Measurements from ENCODE around the gene CBFA2T2.
"Not testable (repeated sequence)": the region's sequence is repeated elsewhere in the genome, so short reads cannot be mapped to it uniquely, and the experiment has no call there.

CBFA2T2 gene

DNA sequence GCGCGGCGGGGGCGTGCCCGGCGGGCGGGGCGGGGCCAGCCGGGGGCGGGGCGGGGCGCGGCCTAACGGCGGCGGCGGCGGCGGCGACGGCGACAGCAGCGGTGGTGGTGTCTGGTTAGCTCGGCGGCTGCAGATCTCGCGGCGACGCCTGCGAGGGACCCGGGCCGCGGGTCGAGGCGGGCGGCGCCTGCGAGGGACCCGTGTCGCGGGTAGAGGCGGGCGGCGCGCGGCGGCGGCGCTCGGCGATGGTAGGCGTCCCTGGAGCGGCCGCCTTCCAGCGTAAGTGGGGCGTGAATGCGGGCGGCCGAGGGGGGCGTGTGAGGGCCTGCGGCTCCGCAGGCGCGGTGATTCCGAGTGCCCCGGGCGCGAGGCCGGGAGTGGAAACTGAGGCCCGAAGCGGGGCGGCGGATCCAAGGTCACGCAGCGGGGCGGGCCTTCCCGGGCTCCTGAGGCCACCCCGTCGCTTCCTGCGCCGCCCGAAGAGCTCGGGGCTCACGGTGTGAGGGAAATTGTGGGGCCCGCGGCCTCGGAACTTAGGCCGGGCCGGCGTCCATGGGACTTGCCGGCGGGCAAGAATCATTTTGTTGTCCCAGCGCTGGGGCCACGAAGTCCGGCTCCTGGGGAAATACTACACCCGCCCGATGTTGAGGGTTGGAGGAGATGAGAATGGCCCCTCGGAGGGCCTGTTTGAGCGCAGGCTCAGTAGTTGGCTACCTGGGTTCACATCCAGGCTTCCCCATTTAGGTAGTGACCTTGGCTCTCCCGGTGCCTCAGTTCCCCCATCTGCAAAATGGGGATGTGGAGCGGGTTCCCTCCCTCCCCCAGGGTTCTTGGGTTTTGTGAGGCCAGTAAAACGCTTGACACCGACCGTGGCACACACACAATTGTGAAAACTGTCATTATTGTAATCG lies at the start of gene CBFA2T2:
Gene CBFA2T2 (plus strand): TSS at position 74 of the 911 bp plus-strand sequence. CDS start 172 bp downstream, at position 246.
- in situ Hi-C loops (cut with HindIII; ENCODE audit: low sequenced_read_pairs), result no loop called here

- in situ Hi-C loops (cut with HindIII; ENCODE audit: low sequenced_read_pairs), result not testable (repeated sequence)
These were observed 49.3 kb upstream of the CBFA2T2 start for GRCh38 chr20:33440562-33440961.

DNA sequence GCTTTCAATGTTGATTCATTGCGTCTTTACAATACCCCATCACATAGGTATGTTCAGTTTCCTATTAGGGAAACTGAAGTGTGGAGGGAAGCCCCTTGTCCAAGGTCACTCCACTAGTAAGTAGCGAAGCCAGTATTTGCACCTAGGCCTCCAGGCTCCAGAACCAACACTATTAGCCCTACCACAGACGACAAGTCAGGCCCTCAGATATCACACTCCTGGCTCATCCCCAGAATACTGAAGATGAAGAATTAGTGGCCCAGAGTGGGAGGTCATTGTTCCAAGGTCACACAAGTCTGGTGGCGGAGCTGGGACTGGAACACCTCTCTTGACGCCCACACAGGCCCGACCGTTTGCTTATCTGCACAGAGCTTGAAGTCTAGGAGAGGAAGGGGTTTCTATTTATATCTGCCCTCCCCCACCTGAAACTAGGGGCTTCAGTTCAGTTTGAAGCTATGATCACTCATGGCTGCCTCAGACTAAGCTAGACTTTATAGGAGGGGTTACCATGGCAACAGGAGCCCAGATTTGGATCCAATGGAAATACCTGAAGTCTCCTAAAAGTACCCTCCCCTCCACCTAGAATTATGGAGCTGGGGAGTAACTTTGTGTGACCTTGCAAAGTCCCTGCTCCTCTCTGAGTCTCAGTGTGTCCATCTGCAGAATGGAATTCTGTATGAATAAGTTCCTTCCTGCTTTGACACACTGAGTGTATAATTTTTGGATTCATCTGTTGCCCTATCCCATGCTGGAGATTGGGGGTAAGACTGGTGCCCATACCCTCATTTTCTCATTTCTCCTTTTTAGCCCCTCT lies 48.5 kb upstream of the CBFA2T2 start:
- in situ Hi-C loops (cut with HindIII; ENCODE audit: low sequenced_read_pairs), result no loop called here

- in situ Hi-C loops (cut with HindIII; ENCODE audit: low sequenced_read_pairs), result no loop called here
These were observed 47.5 kb upstream of the CBFA2T2 start for GRCh38 chr20:33442136-33443005.

DNA sequence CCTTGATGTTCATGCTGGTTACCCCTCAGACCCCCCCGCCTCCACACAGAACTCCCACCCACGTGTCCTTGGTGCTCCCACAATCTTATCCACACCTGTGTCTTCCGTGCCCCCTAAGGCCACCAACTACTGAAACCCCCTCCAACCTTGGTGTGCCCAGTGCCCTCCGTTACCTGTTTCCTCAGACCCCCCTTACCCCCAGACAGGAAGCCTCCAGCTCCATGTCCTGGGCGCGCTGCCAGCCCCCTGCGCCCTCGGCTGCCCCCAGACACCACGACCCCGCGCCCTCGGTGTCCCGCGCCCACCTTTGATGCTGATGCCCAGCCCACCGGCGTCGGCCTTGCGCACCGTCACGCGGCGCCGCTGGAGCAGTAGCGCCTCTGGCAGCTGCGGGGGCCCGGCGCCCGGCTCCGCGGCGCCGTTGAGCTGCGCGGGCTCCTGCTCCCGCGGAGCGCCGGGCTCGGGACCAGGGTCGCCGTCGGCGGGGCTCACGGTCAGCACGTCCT lies 46.8 kb upstream of the CBFA2T2 start:
- in situ Hi-C loops (cut with HindIII; ENCODE audit: low sequenced_read_pairs), result no loop called here

GRCh38 chr20:33443512-33444239 lies 46.2 kb upstream of the CBFA2T2 start, which contains the start of gene SNTA1:
Gene SNTA1 (minus strand): TSS chr20:33443763. CDS start chr20:33443620, 143 bp downstream.
- in situ Hi-C loops (cut with HindIII; ENCODE audit: low sequenced_read_pairs), result no loop called here

DNA sequence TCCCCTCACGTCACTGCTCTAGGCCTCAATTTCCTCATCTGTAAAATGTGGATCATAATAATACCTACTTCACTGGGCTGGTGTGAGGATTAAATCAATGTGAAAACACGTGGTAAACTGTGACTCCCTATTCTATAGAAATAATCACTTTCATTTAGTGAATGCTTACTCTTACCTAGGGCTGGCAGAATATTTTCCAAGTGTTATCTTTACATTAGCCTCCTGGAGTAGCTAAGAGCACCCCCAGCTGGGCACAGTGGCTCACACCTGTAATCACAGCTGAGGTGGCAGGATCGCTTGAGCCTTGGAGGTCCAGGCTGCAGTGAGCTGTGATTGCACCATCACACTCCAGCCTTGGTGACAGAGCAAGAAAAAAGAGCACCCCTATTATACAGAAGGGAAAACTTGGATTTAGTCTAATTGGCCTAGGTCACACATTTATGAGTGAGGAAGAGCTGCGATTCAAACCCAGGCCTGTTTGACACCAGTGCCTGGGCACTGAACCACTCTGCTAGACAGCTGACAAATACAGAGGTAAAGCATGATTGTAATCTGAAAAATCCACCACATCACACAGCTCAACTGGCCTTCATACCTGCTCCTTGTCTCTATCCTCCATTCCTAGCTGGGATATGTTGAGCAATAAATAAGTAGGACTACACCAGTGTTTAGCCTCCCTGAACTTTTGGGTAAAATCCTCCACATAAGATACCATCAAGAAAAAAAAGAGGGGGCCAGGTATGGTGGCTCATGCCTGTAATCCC lies 44.9 kb upstream of the CBFA2T2 start:
- in situ Hi-C loops (cut with HindIII; ENCODE audit: low sequenced_read_pairs), result no loop called here

- in situ Hi-C loops (cut with HindIII; ENCODE audit: low sequenced_read_pairs), result no loop called here
These were observed 43.8 kb upstream of the CBFA2T2 start for GRCh38 chr20:33445881-33446625.

DNA sequence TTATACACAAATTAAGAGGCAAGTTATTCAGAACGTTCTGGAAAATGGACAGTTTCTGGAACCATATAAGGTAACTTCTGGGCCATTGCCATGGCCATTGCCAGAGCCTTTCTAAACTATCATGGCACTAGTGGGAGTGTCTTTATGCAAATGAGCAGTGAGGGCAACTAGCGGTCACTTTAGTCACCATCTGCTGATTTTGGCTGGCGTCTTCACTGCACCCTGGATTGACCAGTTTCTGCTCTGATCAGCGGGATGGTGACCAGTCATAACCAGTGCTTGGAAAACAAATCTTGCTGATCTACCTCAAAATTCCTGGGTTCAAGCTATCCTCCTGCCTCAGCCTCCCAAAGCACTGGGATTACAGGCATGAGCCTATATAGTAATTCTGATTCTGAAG lies 39.0 kb upstream of the CBFA2T2 start:
- in situ Hi-C loops (cut with HindIII; ENCODE audit: low sequenced_read_pairs), result no loop called here

DNA sequence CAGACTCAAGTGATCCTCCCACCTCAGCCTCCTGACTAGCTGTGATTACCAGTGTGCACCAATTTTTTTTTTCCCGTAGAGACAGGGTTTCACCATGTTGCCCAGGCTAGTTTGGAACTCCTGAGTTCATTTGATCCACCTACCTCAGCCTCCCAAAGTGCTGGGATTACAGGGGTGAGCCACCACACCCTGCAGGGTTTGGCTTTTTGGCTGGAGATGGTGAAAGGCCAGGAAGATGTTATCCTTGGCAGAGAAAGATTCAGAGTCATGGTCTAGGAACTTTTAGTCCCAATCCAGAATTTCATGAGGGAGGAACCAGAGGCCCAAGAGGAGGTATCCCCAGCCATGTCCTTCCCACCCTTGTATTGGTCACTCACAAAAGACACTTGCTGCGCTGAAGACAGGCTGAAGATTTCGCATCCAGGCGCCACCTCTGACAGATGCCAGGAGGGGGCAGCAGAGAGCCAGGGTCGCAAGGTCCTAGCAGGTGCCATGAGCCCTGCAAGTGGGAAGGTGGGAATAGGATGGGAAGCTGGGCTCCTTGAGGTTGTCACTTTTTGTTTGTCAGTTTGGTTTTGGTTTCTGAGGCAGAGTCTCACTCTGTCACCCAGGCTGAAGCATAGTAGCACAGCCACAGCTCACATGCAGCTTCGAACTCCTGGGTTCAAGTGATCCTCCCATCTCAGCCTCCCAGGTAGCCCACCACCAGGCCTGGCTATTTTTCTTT lies 32.8 kb upstream of the CBFA2T2 start:
- in situ Hi-C loops (cut with HindIII; ENCODE audit: low sequenced_read_pairs), result not testable (repeated sequence)

DNA sequence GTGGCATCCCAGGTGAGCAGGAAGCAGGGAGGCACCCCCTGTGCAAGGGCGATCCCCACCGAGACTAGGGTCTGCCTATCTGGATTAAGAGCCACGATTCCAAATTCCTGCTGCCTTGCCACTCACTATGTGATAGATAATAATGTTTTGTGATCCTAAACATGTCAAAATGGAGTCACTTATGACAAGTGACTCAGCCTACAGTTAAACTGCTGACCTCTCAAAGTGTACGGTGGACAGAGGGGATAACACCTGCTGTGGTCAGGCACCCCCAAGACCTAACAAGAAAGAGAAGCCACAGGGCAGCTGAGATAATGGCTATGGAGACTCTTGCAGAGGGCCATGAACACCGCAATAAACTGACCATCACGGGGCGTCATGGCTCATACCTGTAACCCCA lies 30.3 kb upstream of the CBFA2T2 start:
- in situ Hi-C loops (cut with HindIII; ENCODE audit: low sequenced_read_pairs), result no loop called here

GRCh38 chr20:33460711-33461110 lies 29.2 kb upstream of the CBFA2T2 start:
- in situ Hi-C loops (cut with HindIII; ENCODE audit: low sequenced_read_pairs), result no loop called here

GRCh38 chr20:33463332-33464101 lies 26.4 kb upstream of the CBFA2T2 start:
- in situ Hi-C loops (cut with HindIII; ENCODE audit: low sequenced_read_pairs), result no loop called here

DNA sequence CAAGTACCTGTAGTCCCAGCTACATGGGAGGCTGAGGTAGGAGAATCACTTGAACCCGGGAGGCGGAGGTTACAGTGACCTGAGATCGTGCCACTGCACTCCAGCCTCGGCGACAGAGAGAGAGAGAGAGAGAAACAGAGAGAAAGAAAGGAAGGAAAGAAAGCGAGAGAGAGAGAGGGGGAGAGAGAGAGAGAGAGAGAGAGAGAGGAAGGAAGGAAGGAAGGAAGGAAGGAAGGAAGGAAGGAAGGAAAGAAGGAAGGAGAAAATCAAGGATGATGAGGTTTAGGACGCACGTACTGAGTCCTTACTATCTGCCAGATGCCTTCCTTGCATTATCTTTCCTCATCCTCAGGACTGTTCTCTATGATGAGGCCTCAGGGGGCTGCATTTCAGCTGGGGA lies 25.1 kb upstream of the CBFA2T2 start:
- in situ Hi-C loops (cut with HindIII; ENCODE audit: low sequenced_read_pairs), result not testable (repeated sequence)

DNA sequence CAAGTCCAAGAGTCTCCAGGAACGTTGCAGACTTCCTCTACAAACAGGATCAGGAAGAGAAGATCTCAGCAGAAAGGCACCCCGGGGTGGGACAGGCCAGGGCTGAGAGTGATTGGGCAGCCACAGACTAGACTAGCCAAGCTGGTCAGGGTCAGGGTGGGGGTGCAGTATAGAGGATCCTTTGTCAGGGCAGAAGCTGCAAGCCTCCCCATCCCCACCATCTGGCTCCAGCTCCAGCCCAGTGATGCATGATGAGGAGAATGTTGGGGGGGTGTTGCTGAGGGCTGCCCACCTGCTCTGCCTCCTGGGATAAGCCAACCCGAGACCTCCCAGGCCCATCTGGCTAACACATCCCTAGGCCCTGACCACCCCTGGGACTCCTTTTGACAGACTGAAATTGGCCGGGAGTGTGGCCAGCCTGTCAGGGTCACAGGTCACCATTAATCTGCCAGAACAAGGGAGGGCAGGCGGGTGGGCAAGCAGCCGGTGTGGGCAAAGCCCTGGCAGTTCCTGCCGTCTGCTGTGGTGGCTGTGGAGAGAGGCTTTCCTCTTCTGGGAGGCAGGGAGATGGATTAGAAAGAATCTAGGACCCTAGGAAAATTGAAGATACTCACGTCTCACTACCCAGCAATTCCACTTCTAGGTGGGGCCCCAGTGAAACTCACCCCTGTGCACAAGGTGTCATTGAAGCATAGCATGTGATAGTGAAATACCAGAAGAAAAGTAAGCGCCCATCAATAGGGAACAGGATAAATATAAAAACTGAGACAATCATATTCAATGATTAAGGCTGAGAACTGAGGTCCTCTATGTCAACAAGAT lies 24.2 kb upstream of the CBFA2T2 start:
- in situ Hi-C loops (cut with HindIII; ENCODE audit: low sequenced_read_pairs), result no loop called here

- in situ Hi-C loops (cut with HindIII; ENCODE audit: low sequenced_read_pairs), result no loop called here
These were observed 23.6 kb upstream of the CBFA2T2 start for GRCh38 chr20:33466303-33466646.

Data from DLD1 (cell line).